IMR-90 (cell line): ENCODE data around the gene ADTRP.

Experiments
- CEBPB ChIP-seq: IDR thresholded peaks from 2 replicates; pipeline ENCODE4 v1.6.1; 2012; ENCODE audit warnings: low read depth, low read length, improper control_type of control experiment
- MAFK ChIP-seq: IDR thresholded peaks from 2 replicates; pipeline ENCODE4 v1.6.1; 2012; ENCODE audit warnings: low read depth, low read length, improper control_type of control experiment
- MXI1 ChIP-seq: IDR thresholded peaks from 2 replicates; pipeline ENCODE4 v1.6.1; 2012; ENCODE audit warnings: low read depth, mild to moderate bottlenecking, low read length, moderate library complexity, borderline replicate concordance
- POLR2A ChIP-seq: IDR thresholded peaks from 2 replicates; pipeline ENCODE4 v1.6.1; 2012; ENCODE audit warnings: mild to moderate bottlenecking, low read depth, low read length
- SMC3 ChIP-seq: fragments of 150-350 bp; IDR thresholded peaks from 2 replicates; pipeline ENCODE4 v1.6.1; 2016; ENCODE audit warnings: low read depth, mild to moderate bottlenecking, antibody characterized with exemption, low read length, moderate library complexity
- TF ChIP-seq, protein P1 (sequence below): conservative IDR thresholded peaks from 2 replicates; pipeline ENCODE4 v1.5.1; 2012; ENCODE audit warnings: mild to moderate bottlenecking, low read depth, low read length, improper control_type of control experiment
- TF ChIP-seq, protein P2 (sequence below): fragments of 150-350 bp; IDR thresholded peaks from 2 replicates; pipeline ENCODE4 v1.6.1; 2016; ENCODE audit warnings: low read depth, mild to moderate bottlenecking, low read length, moderate library complexity, borderline replicate concordance

DNA sequence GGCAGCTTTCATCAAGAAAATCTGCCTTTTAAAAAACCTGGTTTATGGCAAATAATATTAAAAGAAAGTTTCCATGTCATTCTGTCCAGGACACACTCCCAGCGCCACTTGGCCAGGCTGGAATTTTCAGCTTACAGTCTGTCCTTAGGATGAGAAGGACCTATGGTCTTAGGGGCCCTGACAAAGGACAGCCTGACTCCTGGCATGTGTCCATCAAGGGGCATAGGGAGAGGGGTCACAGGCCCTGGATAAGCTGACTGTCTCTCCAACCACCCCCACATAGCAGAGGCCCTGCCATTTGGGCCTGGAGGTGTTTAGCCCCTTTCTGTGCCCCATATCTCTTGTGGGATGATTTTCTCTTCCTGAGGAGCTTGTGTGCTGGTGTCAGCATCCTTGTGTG lies 60.6 kb downstream of the ADTRP start:
- TF ChIP-seq SMC3 (no peak), POLR2A (no peak), MXI1 (no peak), MAFK (no peak), CEBPB (no peak)
- TF ChIP-seq, protein P1, sequence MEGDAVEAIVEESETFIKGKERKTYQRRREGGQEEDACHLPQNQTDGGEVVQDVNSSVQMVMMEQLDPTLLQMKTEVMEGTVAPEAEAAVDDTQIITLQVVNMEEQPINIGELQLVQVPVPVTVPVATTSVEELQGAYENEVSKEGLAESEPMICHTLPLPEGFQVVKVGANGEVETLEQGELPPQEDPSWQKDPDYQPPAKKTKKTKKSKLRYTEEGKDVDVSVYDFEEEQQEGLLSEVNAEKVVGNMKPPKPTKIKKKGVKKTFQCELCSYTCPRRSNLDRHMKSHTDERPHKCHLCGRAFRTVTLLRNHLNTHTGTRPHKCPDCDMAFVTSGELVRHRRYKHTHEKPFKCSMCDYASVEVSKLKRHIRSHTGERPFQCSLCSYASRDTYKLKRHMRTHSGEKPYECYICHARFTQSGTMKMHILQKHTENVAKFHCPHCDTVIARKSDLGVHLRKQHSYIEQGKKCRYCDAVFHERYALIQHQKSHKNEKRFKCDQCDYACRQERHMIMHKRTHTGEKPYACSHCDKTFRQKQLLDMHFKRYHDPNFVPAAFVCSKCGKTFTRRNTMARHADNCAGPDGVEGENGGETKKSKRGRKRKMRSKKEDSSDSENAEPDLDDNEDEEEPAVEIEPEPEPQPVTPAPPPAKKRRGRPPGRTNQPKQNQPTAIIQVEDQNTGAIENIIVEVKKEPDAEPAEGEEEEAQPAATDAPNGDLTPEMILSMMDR = no peak
- TF ChIP-seq, protein P2, sequence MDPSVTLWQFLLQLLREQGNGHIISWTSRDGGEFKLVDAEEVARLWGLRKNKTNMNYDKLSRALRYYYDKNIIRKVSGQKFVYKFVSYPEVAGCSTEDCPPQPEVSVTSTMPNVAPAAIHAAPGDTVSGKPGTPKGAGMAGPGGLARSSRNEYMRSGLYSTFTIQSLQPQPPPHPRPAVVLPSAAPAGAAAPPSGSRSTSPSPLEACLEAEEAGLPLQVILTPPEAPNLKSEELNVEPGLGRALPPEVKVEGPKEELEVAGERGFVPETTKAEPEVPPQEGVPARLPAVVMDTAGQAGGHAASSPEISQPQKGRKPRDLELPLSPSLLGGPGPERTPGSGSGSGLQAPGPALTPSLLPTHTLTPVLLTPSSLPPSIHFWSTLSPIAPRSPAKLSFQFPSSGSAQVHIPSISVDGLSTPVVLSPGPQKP = no peak
